GM18907 (cell line): ENCODE data around the gene C13orf46.

Source experiments
- ATAC-seq: cut with Tn5 transposase; IDR thresholded peaks from one replicate; pipeline ENCODE4 v1.9.1; 2021; ENCODE audit warnings: mild to moderate bottlenecking, moderate library complexity; ENCODE audit not compliant: unreplicated experiment

C13orf46 gene

GRCh38 chr13:113958373-113958772 is 15.5 kb downstream of the C13orf46 start:
- no peak for ATAC-seq

- ATAC-seq: no peak
Observed at GRCh38 chr13:113956571-113956970, 17.3 kb downstream of the C13orf46 start.

- ATAC-seq: no peak
Observed at GRCh38 chr13:113955691-113956090, 18.2 kb downstream of the C13orf46 start.

- no peak for ATAC-seq
Observed at GRCh38 chr13:113955235-113955634, 18.6 kb downstream of the C13orf46 start.

GRCh38 chr13:113954046-113954835 is 19.6 kb downstream of the C13orf46 start:
- ATAC-seq: no peak

- no peak for ATAC-seq
Observed at GRCh38 chr13:113953561-113953960, 20.3 kb downstream of the C13orf46 start.

- ATAC-seq: no peak
Observed at GRCh38 chr13:113952983-113953520, 20.8 kb downstream of the C13orf46 start.

- no peak for ATAC-seq
Observed at GRCh38 chr13:113952151-113952982, 21.5 kb downstream of the C13orf46 start.

GRCh38 chr13:113951246-113951999 is 22.5 kb downstream of the C13orf46 start:
- no peak for ATAC-seq

GRCh38 chr13:113950451-113951245 is 23.2 kb downstream of the C13orf46 start:
- no peak for ATAC-seq

GRCh38 chr13:113949546-113949945 is 24.3 kb downstream of the C13orf46 start:
- ATAC-seq: no peak

GRCh38 chr13:113948034-113948742 is 25.7 kb downstream of the C13orf46 start:
- no peak for ATAC-seq

- ATAC-seq: no peak
Observed at GRCh38 chr13:113947311-113948033, 26.4 kb downstream of the C13orf46 start.

GRCh38 chr13:113946409-113947181 is 27.3 kb downstream of the C13orf46 start:
- no peak for ATAC-seq

- no peak for ATAC-seq
Observed at GRCh38 chr13:113945857-113946408, 27.9 kb downstream of the C13orf46 start.

GRCh38 chr13:113943821-113944565 is 29.9 kb downstream of the C13orf46 start:
- no peak for ATAC-seq

GRCh38 chr13:113942591-113943103 is 31.2 kb downstream of the C13orf46 start:
- ATAC-seq: no peak
